Right ventricle myocardium inferior (tissue), 1 donor: ENCODE results near the gene BBS1. TPM values are rescaled to one million over a fixed set of nuclear protein-coding genes. Genes with fewer than 3 reads are reported as not detected.

ENCODE experiments used
- ATAC-seq: fragments of 200-7000 bp; cut with Tn5 transposase; one replicate; pipeline ENCODE4 v1.9.1; 2020; ENCODE audit warnings: mild to moderate bottlenecking, moderate library complexity
- DNase-seq: peaks from one replicate; pipeline ENCODE4 v3.0.0; 2021; ENCODE audit errors: missing footprints
- intact Hi-C: fragments of 100-400 bp; cut with DNase I; formaldehyde crosslinking; loops from one replicate; pipeline ENCODE4 v1.11.0; 2022
- total RNA-seq: library from RNA; stranded (reverse); fragmentation: NEBNext Ultra II Directional; extraction: Animal tissue kit (Norgen Biotek cat#: 25700); gene quantifications from one replicate; pipeline ENCODE4 v1.2.1, GENCODE V29; 2021
- donor health status: DM: no; HTN: yes; CAD: no; lungs with severe emphysema.

BBS1 gene
- total RNA-seq, 1 donor from 2014 or later: 20.9 TPM

- ATAC-seq: no peak
- DNase-seq: no peak
- intact Hi-C loops: no loop called here
Measured at GRCh38 chr11:66475349-66476172, 34.9 kb upstream of the BBS1 start.

- intact Hi-C loops: no loop called here
- no peak for DNase-seq
- ATAC-seq: no peak
Measured at GRCh38 chr11:66476173-66476840, 34.1 kb upstream of the BBS1 start.

GRCh38 chr11:66476841-66477251, 33.6 kb upstream of the BBS1 start:
- DNase-seq (no peak), ATAC-seq (no peak)
- intact Hi-C loops: no loop called here

GRCh38 chr11:66477263-66478201, 32.9 kb upstream of the BBS1 start:
- DNase-seq: no peak
- intact Hi-C loops: no loop called here
- no peak for ATAC-seq

- ATAC-seq (no peak), DNase-seq (no peak)
- intact Hi-C loops: no loop called here
Measured at GRCh38 chr11:66478729-66479393, 31.6 kb upstream of the BBS1 start.

- no peak for DNase-seq
- intact Hi-C loops: loop anchor here (2.0 kb wide), 1 partner anchor 13 kb away; the partner anchor contains the start of gene PELI3
- peak; percentile 31 for ATAC-seq
Measured at GRCh38 chr11:66479394-66480116, 30.9 kb upstream of the BBS1 start.

GRCh38 chr11:66480117-66480938, 30.1 kb upstream of the BBS1 start, which contains the start of gene DPP3:
TSS of gene DPP3 (plus strand) at chr11:66480434. CDS start at chr11:66482201, 1,767 bp downstream.
- intact Hi-C loops: loop anchor here (2.0 kb wide), 1 partner anchor 14 kb away; the partner anchor contains the start of gene PELI3
- ATAC-seq: peak; percentile 96
- DNase-seq: peak; percentile 98

- intact Hi-C loops: no loop called here
- DNase-seq: no peak
- ATAC-seq: no peak
Measured at GRCh38 chr11:66484806-66485380, 25.5 kb upstream of the BBS1 start.

GRCh38 chr11:66488957-66489356, 21.5 kb upstream of the BBS1 start:
- intact Hi-C loops: no loop called here
- ATAC-seq: no peak
- DNase-seq: no peak

GRCh38 chr11:66489636-66490035, 20.8 kb upstream of the BBS1 start:
- DNase-seq (no peak), ATAC-seq (no peak)
- intact Hi-C loops: no loop called here

GRCh38 chr11:66491315-66491935, 19.0 kb upstream of the BBS1 start:
- intact Hi-C loops: no loop called here
- no peak for DNase-seq
- ATAC-seq: no peak

- DNase-seq (no peak), ATAC-seq (no peak)
- intact Hi-C loops: no loop called here
Measured at GRCh38 chr11:66492161-66492865, 18.1 kb upstream of the BBS1 start.

GRCh38 chr11:66493130-66493529, 17.3 kb upstream of the BBS1 start:
- no peak for ATAC-seq
- intact Hi-C loops: no loop called here
- DNase-seq: no peak

- DNase-seq: no peak
- intact Hi-C loops: no loop called here
- ATAC-seq: no peak
Measured at GRCh38 chr11:66494458-66494857, 16.0 kb upstream of the BBS1 start.

- DNase-seq (no peak), ATAC-seq (no peak)
- intact Hi-C loops: no loop called here
Measured at GRCh38 chr11:66494935-66495334, 15.5 kb upstream of the BBS1 start.

- intact Hi-C loops: no loop called here
- DNase-seq: no peak
- peak; percentile 21 for ATAC-seq
Measured at GRCh38 chr11:66495401-66495854, 15.0 kb upstream of the BBS1 start.
